Fibroblast of upper back skin (primary cell): ENCODE data around the gene PPP4R1.
"Not testable (repeated sequence)": the region's sequence is repeated elsewhere in the genome, so short reads cannot be mapped to it uniquely, and the experiment has no call there.

Experiments
- DNase-seq: peaks from one replicate; pipeline ENCODE4 v3.0.0-alpha.2; 2013

The PPP4R1 gene

GRCh38 chr18:9614401-9615279, at the start of gene PPP4R1:
TSS of gene PPP4R1 (minus strand) at chr18:9614559. CDS start at chr18:9614484, 75 bp downstream.
- DNase-seq = peak; percentile 67

GRCh38 chr18:9663377-9663776, 49.0 kb upstream of the PPP4R1 start:
- no peak for DNase-seq

GRCh38 chr18:9661564-9661963, 47.2 kb upstream of the PPP4R1 start:
- DNase-seq = peak; percentile 48

GRCh38 chr18:9659499-9660375, 45.4 kb upstream of the PPP4R1 start:
- DNase-seq = no peak

GRCh38 chr18:9658087-9658641, 43.8 kb upstream of the PPP4R1 start:
- no peak for DNase-seq

- DNase-seq = no peak
These were observed 40.9 kb upstream of the PPP4R1 start for GRCh38 chr18:9655232-9655767.

GRCh38 chr18:9653390-9653789, 39.0 kb upstream of the PPP4R1 start:
- no peak for DNase-seq

- peak; percentile 84 for DNase-seq
These were observed 34.8 kb upstream of the PPP4R1 start for GRCh38 chr18:9649164-9649540.

- no peak for DNase-seq
These were observed 34.2 kb upstream of the PPP4R1 start for GRCh38 chr18:9648431-9649163.

GRCh38 chr18:9647496-9648323, 33.4 kb upstream of the PPP4R1 start:
- DNase-seq = no peak

- DNase-seq = peak; percentile 98
These were observed 29.2 kb upstream of the PPP4R1 start for GRCh38 chr18:9643549-9643948.

- peak; percentile 36 for DNase-seq
These were observed 28.6 kb upstream of the PPP4R1 start for GRCh38 chr18:9642799-9643462.

- not testable (repeated sequence) for DNase-seq
These were observed 26.7 kb upstream of the PPP4R1 start for GRCh38 chr18:9641081-9641480.

- DNase-seq = no peak
These were observed 24.5 kb upstream of the PPP4R1 start for GRCh38 chr18:9638886-9639285.

- no peak for DNase-seq
These were observed 22.8 kb upstream of the PPP4R1 start for GRCh38 chr18:9637036-9637767.

GRCh38 chr18:9634856-9635255, 20.5 kb upstream of the PPP4R1 start:
- DNase-seq = no peak

- DNase-seq = peak; percentile 90
These were observed 17.6 kb upstream of the PPP4R1 start for GRCh38 chr18:9631814-9632496.

- DNase-seq = no peak
These were observed 16.1 kb upstream of the PPP4R1 start for GRCh38 chr18:9630444-9630843.

- DNase-seq = peak; percentile 71
These were observed 15.3 kb upstream of the PPP4R1 start for GRCh38 chr18:9629709-9630108.

GRCh38 chr18:9628984-9629383, 14.6 kb upstream of the PPP4R1 start:
- DNase-seq = no peak
